GM12891 (cell line): ENCODE data around the gene KIF3B.

Source experiments
- DNase-seq: peaks from one replicate; pipeline ENCODE4 v3.0.0; 2011; ENCODE audit warnings: low spot score; ENCODE audit not compliant: insufficient read length
- FAIRE-seq: peaks from 2 replicates; lab custom pipeline; 2011; peaks lifted over from hg19 to GRCh38; lab: Jason Lieb, UNC
- PAX5 ChIP-seq: IDR thresholded peaks from 2 replicates; pipeline ENCODE4 v1.6.1; 2011; ENCODE audit warnings: low read length, moderate library complexity, mild to moderate bottlenecking; ENCODE audit not compliant: insufficient read depth, severe bottlenecking
- POLR2A ChIP-seq: IDR thresholded peaks from 2 replicates; pipeline ENCODE4 v1.6.1; 2011; ENCODE audit warnings: low read depth, low read length, control low read depth
- POLR2AphosphoS5 ChIP-seq: IDR thresholded peaks from 2 replicates; pipeline ENCODE4 v1.6.1; 2011; ENCODE audit warnings: low read depth, low read length, control low read depth
- POU2F2 ChIP-seq: IDR thresholded peaks from 2 replicates; pipeline ENCODE4 v1.6.1; 2011; ENCODE audit warnings: low read depth, mild to moderate bottlenecking, control low read depth, low read length, moderate library complexity
- SPI1 ChIP-seq: IDR thresholded peaks from 2 replicates; pipeline ENCODE4 v1.6.1; 2011; ENCODE audit warnings: low read depth, low read length, control low read depth
- TAF1 ChIP-seq: IDR thresholded peaks from 2 replicates; pipeline ENCODE4 v1.6.1; 2011; ENCODE audit warnings: low read depth, low read length, control low read depth

Gene KIF3B

DNA sequence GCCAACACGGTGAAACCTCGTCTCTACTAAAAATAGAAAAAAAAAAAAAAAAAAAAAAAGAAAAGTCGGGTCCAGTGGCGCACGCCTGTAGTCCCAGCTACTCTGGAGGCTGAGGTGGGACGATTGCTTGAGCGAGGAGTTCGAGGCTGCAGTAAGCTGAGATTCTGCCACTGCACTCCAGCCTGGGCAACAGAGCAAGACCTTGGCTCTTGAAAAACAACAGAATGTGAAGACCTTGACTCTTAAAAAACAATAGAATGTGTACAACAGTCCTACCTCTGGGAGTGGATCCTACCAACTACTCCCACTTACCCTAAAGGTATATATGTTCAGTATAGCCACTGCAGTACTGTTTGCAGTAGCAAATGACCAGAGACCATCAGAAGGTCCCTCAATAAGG is 15.1 kb downstream of the KIF3B start:
- no peak for FAIRE-seq
- TF ChIP-seq PAX5 (no peak), POU2F2 (no peak), SPI1 (no peak), POLR2A (no peak), POLR2AphosphoS5 (no peak), TAF1 (no peak)
- DNase-seq, result no peak

DNA sequence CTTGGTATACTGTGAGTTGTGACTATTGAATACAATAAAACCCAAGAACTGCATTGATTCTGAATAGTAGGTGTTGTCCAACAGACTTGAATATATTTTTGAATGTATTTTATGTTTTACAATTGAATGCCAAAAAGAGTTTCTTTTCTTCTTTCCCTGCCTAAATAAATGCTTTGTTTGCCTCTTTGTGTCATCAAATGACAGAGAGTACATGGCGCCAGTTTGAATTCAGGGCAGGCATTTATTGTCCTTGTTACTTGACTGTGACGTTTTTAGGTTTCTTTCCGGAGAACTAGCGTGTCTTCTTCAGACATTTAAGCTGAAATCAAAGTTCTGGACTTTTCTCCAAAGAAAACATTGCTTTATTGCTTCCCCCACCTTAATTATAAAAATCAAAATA is 16.6 kb downstream of the KIF3B start:
- no peak for DNase-seq
- TF ChIP-seq TAF1, result no peak
- no peak for TF ChIP-seq POLR2A
- no peak for TF ChIP-seq POLR2AphosphoS5
- no peak for TF ChIP-seq PAX5
- TF ChIP-seq SPI1, result no peak
- TF ChIP-seq POU2F2, result no peak
- FAIRE-seq, result no peak

DNA sequence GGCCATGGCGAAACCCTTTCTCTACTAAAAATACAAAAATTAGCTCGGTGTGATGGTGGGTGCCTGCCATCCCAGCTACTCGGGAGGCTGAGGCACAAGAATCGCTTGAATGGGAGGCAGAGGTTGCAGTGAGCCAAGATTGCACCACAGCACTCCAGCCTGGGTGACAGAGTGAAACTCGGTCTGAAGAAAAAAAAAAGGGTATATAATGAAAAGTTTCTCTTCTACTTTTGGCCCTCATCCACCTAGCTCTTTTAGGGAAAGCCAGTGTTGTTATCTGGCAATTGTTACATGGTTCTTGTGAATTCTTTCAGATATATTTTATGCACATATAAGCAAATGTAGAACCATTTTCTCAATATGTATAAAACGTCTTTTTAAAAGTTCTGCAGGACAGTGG is 19.0 kb downstream of the KIF3B start:
- FAIRE-seq, result no peak
- TF ChIP-seq POU2F2 (no peak), PAX5 (no peak), POLR2AphosphoS5 (no peak), SPI1 (no peak), TAF1 (no peak), POLR2A (no peak)

DNA sequence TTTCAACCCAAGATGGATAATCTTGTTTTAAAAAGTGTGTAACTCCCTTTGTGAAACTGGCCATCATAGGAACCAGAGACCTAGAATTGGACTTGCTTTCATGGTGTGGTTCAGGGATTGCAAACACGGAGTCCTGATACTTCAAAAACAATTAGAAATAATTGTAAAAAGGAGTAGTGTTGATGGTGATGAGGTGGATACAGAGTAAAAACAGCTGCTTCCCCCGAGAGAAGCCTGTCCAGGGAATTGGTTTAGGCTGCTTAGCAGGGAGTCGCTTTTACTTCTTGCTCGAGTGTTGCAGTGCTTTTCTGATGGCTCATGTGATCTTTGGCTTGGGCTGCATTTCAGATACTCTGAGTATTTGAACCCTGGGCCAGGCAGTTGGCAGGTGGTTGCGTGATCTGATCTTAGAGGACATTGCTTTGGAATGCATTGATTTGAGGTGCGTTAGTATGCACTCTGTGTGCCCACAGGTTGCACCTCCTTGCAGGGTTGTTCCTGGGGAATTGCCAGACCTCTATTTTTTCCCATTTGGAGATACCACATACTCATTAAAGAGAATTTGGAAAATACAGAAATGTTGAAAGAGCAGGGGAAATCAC is 19.5 kb downstream of the KIF3B start:
- TF ChIP-seq SPI1, result no peak
- no peak for TF ChIP-seq PAX5
- no peak for TF ChIP-seq TAF1
- no peak for TF ChIP-seq POU2F2
- TF ChIP-seq POLR2AphosphoS5, result no peak
- no peak for TF ChIP-seq POLR2A
- DNase-seq, result no peak
- FAIRE-seq, result no peak

More for the DNA sequence above, 19.0 kb downstream of the KIF3B start:
- DNase-seq, result no peak

DNA sequence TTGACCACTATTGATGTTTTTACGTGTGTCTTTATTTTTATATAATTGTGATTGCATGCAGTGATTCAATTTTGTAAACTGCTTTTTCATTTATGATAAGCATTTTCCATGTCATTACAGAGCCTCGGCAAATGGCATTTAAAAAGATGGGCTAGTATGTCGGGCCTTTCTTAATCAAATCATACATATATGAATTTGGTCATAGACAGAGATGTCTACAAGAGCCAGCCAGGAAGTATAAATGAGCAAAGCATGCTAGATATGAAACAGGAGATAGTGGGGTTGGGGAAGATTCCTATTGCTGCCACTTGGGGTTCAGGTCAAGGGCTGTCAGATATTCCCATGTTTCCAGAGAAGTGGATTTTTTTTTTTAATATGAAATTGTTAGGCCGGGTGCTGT is 20.0 kb downstream of the KIF3B start:
- TF ChIP-seq POLR2AphosphoS5 (no peak), PAX5 (no peak), SPI1 (no peak)
- FAIRE-seq, result peak; percentile 13
- no peak for DNase-seq

DNA sequence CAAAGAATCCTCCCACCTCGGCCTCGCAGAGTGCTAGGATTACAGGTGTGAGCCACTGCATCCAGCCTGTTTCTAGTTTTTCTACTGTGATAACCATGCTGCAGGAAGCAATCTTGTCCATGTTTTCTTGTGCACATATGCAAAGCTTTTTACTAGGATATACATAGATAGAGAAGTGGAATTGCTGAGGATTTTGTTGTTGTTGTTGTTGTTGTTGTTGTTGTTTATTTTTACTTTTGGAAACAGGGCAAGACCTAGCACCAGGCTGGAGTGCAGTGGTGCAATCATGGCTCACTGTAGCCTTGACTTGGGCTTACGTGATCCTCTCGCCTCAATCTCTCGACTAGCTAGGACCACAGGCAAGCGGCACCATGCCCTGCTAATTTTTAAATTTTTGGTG is 23.2 kb downstream of the KIF3B start:
- TF ChIP-seq SPI1 (no peak), POLR2AphosphoS5 (no peak), PAX5 (no peak), TAF1 (no peak), POLR2A (no peak)
- FAIRE-seq (peak; percentile 47), DNase-seq (no peak)

DNA sequence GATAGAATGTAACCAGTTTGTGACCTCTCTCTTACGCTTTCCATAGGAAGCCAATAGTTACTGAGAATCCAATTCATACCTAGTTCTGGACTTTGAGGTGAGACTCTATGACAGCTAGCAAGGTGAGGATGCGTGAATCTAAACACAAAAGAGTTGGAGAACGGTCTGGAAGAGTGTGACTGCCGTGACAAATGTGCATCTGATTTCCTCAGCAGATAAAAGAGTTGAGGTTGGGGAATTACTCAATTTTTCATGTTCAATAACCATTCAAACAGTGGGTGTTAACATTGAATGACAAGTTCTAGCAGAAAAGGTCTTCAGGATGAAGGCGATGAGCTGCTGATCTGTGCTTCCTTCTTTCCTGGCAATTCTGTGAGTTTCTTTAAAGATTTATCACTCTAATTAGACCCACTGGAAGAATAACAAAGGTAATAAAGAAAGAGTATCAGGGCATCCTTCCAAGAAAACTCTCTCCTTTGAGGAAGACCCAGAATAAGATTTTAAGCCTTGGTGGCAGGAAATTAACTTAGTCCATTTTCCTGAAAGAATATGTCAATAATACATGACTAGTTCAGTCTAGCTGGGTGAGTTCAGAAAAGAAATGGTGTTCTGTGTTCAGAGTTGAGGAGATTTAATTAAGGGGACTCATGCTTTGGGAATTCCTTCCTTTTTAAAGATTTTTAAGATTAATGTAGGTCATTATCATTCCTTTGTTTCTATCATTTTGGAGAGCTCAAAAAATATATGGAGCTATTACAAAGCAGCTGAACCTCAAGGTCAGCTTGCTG is 24.5 kb downstream of the KIF3B start:
- TF ChIP-seq POU2F2 (no peak), TAF1 (no peak), POLR2A (no peak), PAX5 (no peak), POLR2AphosphoS5 (no peak), SPI1 (no peak)
- FAIRE-seq (no peak), DNase-seq (no peak)

DNA sequence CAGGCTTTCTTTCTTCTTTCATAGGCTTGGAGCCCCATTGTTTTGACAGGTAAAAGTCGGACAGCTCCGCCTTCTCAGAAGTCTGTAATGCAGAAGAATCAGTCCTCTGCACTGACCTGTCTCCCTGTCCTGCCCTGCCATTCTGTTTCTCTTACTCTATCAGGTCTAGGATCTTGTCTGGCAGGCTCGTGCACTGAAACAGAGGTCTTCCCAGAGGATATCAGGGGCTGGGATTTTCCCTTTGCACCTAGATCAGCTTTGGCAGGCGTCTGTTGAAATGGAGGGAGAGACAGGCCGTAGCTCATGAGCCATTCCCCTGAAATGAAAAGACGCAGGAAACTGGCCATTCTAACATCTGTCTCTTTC is 25.0 kb downstream of the KIF3B start:
- no peak for DNase-seq
- TF ChIP-seq TAF1 (no peak), POU2F2 (no peak), PAX5 (no peak), POLR2A (no peak), SPI1 (no peak), POLR2AphosphoS5 (no peak)
- no peak for FAIRE-seq

DNA sequence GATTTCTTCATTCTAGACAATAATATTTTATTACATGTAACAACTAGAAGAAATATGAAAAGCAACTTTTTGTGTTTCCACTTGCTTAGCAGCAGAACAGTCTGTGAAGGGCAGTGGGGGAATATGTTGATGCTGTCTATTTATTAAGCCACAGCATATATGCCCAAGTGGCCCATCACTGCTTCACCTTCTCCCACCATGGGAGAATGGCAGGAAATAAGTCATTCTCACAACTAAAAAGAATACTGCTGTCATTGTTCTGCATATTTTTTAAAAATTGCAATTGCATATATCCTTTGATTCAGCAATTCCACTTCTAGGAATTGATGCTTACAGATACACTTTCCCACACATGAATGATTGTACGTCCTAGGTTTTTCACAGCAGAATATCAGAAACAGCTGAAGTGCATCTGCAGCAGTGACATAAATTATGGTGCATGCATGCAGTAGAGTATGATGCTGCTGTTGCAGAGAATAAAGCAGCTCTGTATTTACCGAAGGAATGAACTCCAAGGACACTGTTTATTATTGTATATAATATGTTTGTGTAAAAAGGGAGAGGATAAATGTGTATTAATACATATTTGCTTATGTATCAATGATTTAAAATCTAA is 26.8 kb downstream of the KIF3B start:
- DNase-seq (no peak), FAIRE-seq (no peak)
- no peak for TF ChIP-seq TAF1
- no peak for TF ChIP-seq POLR2AphosphoS5
- TF ChIP-seq SPI1, result no peak
- no peak for TF ChIP-seq PAX5
- no peak for TF ChIP-seq POU2F2
- TF ChIP-seq POLR2A, result no peak

DNA sequence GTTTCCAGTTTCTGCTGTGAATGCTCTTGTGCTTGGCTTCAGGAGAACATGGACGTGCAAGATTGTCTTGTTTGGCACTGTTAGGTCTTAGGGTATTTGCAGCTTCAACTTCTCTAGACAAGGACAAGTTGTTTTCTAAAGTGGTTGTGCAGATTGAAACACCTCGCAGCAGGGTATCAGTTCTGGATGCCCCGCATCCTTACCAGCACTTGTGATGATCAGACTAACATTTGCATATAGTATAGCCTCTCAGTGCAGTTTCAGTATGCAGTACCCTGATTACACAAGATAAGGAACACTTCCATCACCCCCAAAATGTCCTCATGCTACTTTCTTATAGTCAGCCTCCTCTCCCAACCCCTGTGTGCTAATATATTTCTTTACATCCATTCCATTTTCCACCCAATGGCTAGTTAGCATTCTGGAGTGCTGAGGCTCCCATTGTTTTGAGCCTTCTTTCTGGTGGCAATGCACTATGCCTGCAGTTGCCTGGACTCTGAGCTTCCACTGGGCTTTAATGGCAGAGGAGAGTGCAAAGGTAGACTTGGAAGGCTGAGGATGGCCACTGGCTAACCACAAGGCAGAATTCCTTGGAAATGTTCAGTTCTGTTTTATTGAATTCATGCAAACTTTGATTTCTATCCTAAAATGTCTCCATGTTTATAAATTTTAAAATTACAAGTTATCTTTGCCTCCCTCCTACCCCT is 35.4 kb downstream of the KIF3B start:
- DNase-seq, result no peak
- TF ChIP-seq POLR2AphosphoS5, result no peak
- TF ChIP-seq POLR2A, result no peak
- no peak for TF ChIP-seq TAF1
- no peak for TF ChIP-seq SPI1
- FAIRE-seq, result peak; percentile 45
